Measurements from ENCODE around the gene MRPL11. TPM values are rescaled to one million over a fixed set of nuclear protein-coding genes. Genes with fewer than 3 reads are reported as not detected.

Gene MRPL11
- total and polyA plus RNA-seq, 2 donors (not counting 1 experiment from before 2014, with no cell fraction given), result 32.7 to 35.7 TPM

- peaks cover 5% of the 10 kb centered on the region for H3K36me3 ChIP-seq (ENCODE audit: control insufficient read depth, insufficient read depth, low read length)
- H3K4me2 ChIP-seq (ENCODE audit: extremely low read depth, insufficient read depth, low read length), result peak within 1 kb of the TSS; percentile 95
- peak within 1 kb of the TSS; percentile 96 for H3K9ac ChIP-seq (ENCODE audit: insufficient read depth, low read length)
- H3K9me3 ChIP-seq (ENCODE audit: control insufficient read depth, insufficient read depth, low read depth, low read length), result no peaks in the 10 kb centered on the region
- H4K20me1 ChIP-seq (ENCODE audit: control insufficient read depth, extremely low read depth, insufficient read depth, low read length), result no peaks in the 10 kb centered on the region
- H3K4me1 ChIP-seq (ENCODE audit: control insufficient read depth, extremely low read depth, insufficient read depth, low read length), result peaks cover 3% of the 10 kb centered on the region
- TF ChIP-seq EZH2 (IDR thresholded peaks at IDR 0.05; ENCODE audit: low read length, missing control alignments), result no peak
- TF ChIP-seq, protein P1, sequence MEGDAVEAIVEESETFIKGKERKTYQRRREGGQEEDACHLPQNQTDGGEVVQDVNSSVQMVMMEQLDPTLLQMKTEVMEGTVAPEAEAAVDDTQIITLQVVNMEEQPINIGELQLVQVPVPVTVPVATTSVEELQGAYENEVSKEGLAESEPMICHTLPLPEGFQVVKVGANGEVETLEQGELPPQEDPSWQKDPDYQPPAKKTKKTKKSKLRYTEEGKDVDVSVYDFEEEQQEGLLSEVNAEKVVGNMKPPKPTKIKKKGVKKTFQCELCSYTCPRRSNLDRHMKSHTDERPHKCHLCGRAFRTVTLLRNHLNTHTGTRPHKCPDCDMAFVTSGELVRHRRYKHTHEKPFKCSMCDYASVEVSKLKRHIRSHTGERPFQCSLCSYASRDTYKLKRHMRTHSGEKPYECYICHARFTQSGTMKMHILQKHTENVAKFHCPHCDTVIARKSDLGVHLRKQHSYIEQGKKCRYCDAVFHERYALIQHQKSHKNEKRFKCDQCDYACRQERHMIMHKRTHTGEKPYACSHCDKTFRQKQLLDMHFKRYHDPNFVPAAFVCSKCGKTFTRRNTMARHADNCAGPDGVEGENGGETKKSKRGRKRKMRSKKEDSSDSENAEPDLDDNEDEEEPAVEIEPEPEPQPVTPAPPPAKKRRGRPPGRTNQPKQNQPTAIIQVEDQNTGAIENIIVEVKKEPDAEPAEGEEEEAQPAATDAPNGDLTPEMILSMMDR (conservative IDR thresholded peaks at IDR 0.05 in 1 of 2, IDR thresholded peaks at IDR 0.05 in 1 of 2; ENCODE audit: low read depth in 1 of 2, low read length in 2 of 2), result no peak
- H2AFZ ChIP-seq (ENCODE audit: low read length), result peak within 1 kb of the TSS; percentile 79
- H3K4me3 ChIP-seq (replicated peaks in 1 of 4; ENCODE audit: control extremely low read depth in 1 of 4, insufficient read depth in 1 of 4, low read depth in 3 of 4, low read length in 4 of 4), result peak within 1 kb of the TSS; percentile 74 to 97 (median 88)
- peaks cover 5% of the 10 kb centered on the region for H3K79me2 ChIP-seq (ENCODE audit: control insufficient read depth, insufficient read depth, low read length)
- DNase-seq (ENCODE audit: low read depth in 2 of 2), result peak; percentile 95
- H3K27ac ChIP-seq (ENCODE audit: insufficient read depth, low read length), result peak within 1 kb of the TSS; percentile 97
- no peaks in the 10 kb centered on the region for H3K27me3 ChIP-seq (ENCODE audit: control insufficient read depth, insufficient read depth, low read length)
Observed at GRCh38 chr11:66480117-66480938, 41.7 kb upstream of the MRPL11 start, which contains the start of gene DPP3. Gene DPP3, plus strand, starts transcription at chr11:66480434. Its CDS starts 1,767 bp downstream, at chr11:66482201.

DNA sequence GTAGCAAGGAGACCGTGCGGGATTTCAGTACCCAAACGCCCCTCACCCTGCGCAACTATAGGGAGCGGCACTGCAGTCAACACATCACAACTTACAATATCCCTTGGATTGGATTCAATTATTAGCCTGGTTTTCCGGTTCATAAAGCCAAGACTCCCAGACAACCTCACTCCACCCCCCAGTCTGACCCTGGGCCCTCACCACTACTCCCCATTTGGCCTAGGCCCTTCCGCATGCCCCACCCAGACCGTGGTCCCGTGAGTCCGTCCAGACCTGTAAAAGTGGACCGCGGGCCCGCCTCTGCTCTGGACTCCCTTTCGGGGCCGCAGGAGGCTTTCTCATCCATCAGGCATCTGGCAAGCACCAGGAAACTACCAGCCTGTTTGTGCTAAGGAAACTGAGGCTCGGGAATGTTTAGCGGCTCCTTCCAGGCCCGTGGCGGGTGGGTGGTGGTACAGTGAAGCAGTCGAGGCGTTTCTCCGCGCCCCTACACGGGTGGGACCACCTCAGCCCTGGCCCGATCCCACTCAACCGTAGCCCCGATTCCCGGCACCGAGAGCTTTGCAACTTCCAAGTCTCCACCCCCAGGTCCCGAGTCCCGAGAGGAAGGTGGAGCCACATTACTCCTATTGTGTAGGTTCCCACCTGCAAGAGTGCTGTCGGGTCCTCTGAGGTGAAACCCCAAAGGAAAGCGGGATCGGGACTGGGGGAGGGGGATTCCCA, 40.9 kb upstream of the MRPL11 start:
- H3K9ac ChIP-seq (ENCODE audit: insufficient read depth, low read length), result peak overlapping the region; percentile 96
- peaks cover 5% of the 10 kb centered on the region for H3K79me2 ChIP-seq (ENCODE audit: control insufficient read depth, insufficient read depth, low read length)
- TF ChIP-seq, protein P1 (conservative IDR thresholded peaks at IDR 0.05 in 1 of 2, IDR thresholded peaks at IDR 0.05 in 1 of 2; ENCODE audit: low read depth in 1 of 2, low read length in 2 of 2), result no peak
- peak; percentile 44 to 47 for DNase-seq (ENCODE audit: low read depth in 2 of 2)
- H3K4me3 ChIP-seq (replicated peaks in 1 of 4; ENCODE audit: control extremely low read depth in 1 of 4, insufficient read depth in 1 of 4, low read depth in 3 of 4, low read length in 4 of 4), result peak overlapping the region; percentile 74 to 97 (median 87)
- peak overlapping the region; percentile 95 for H3K4me2 ChIP-seq (ENCODE audit: extremely low read depth, insufficient read depth, low read length)
- H2AFZ ChIP-seq (ENCODE audit: low read length), result peak overlapping the region; percentile 79
- peaks cover 5% of the 10 kb centered on the region for H3K36me3 ChIP-seq (ENCODE audit: control insufficient read depth, insufficient read depth, low read length)
- peaks cover 3% of the 10 kb centered on the region for H3K4me1 ChIP-seq (ENCODE audit: control insufficient read depth, extremely low read depth, insufficient read depth, low read length)
- H3K27me3 ChIP-seq (ENCODE audit: control insufficient read depth, insufficient read depth, low read length), result no peaks in the 10 kb centered on the region
- peak overlapping the region; percentile 97 for H3K27ac ChIP-seq (ENCODE audit: insufficient read depth, low read length)
- H3K9me3 ChIP-seq (ENCODE audit: control insufficient read depth, insufficient read depth, low read depth, low read length), result no peaks in the 10 kb centered on the region
- no peaks in the 10 kb centered on the region for H4K20me1 ChIP-seq (ENCODE audit: control insufficient read depth, extremely low read depth, insufficient read depth, low read length)

- peaks cover 5% of the 10 kb centered on the region for H3K79me2 ChIP-seq (ENCODE audit: control insufficient read depth, insufficient read depth, low read length)
- peak overlapping the region; percentile 96 for H3K9ac ChIP-seq (ENCODE audit: insufficient read depth, low read length)
- peak overlapping the region; percentile 17 for H2AFZ ChIP-seq (ENCODE audit: low read length)
- peak in 1 of 2 donors; percentile 23 for DNase-seq (ENCODE audit: low read depth in 2 of 2)
- H4K20me1 ChIP-seq (ENCODE audit: control insufficient read depth, extremely low read depth, insufficient read depth, low read length), result no peaks in the 10 kb centered on the region
- H3K4me2 ChIP-seq (ENCODE audit: extremely low read depth, insufficient read depth, low read length), result peak overlapping the region; percentile 95
- H3K9me3 ChIP-seq (ENCODE audit: control insufficient read depth, insufficient read depth, low read depth, low read length), result no peaks in the 10 kb centered on the region
- peaks cover 5% of the 10 kb centered on the region for H3K36me3 ChIP-seq (ENCODE audit: control insufficient read depth, insufficient read depth, low read length)
- H3K27ac ChIP-seq (ENCODE audit: insufficient read depth, low read length), result peak overlapping the region; percentile 97
- H3K4me3 ChIP-seq (replicated peaks in 1 of 4; ENCODE audit: control extremely low read depth in 1 of 4, insufficient read depth in 1 of 4, low read depth in 3 of 4, low read length in 4 of 4), result peak overlapping the region; percentile 74 to 97 (median 87)
- H3K4me1 ChIP-seq (ENCODE audit: control insufficient read depth, extremely low read depth, insufficient read depth, low read length), result peaks cover 3% of the 10 kb centered on the region
- H3K27me3 ChIP-seq (ENCODE audit: control insufficient read depth, insufficient read depth, low read length), result no peaks in the 10 kb centered on the region
- TF ChIP-seq EZH2 (IDR thresholded peaks at IDR 0.05; ENCODE audit: low read length, missing control alignments), result no peak
- TF ChIP-seq, protein P1 (conservative IDR thresholded peaks at IDR 0.05 in 1 of 2, IDR thresholded peaks at IDR 0.05 in 1 of 2; ENCODE audit: low read depth in 1 of 2, low read length in 2 of 2), result peak; percentile 72 to 76
Observed at GRCh38 chr11:66478729-66479393, 40.2 kb upstream of the MRPL11 start.

Data from fibroblast of lung (primary cell).